Endothelial cell of umbilical vein (primary cell): Measurements from ENCODE around the gene TARM1. TPM values are rescaled to one million over a fixed set of nuclear protein-coding genes. Genes with fewer than 3 reads are reported as not detected.

Experiments
- BruUV-seq: library from RNA; stranded (reverse); fragments of 400-500 nt; replicated peaks from 2 replicates; lab custom pipeline; 2021; lab: Mats Ljungman, UMichigan
- CTCF ChIA-PET: fragments of 300-600, 350-600 bp; sonication (Branson Sonifier 250); formaldehyde crosslinking; loops from one replicate; lab custom pipeline; 2021; ENCODE audit warnings: antibody characterized with exemption, inconsistent platforms; lab: Charles Lee
- POLR2A ChIA-PET: fragments of 300-600, 350-600 bp; sonication (Branson Sonifier 250); formaldehyde crosslinking; loops from one replicate; lab custom pipeline; 2021; ENCODE audit warnings: antibody characterized with exemption, inconsistent platforms; lab: Charles Lee
- DNase-seq: peaks from one replicate; pipeline ENCODE4 v3.0.0-alpha.2; 2011; ENCODE audit warnings: low read depth, low spot score
- FAIRE-seq: peaks from 2 replicates; lab custom pipeline; 2011; peaks lifted over from hg19 to GRCh38; lab: Jason Lieb, UNC
- H2AFZ ChIP-seq: 2 replicates; pipeline ENCODE4 v1.6.0; 2012; ENCODE audit warnings: low read depth, low read length, control low read depth, inconsistent platforms
- H3K27ac ChIP-seq: 2 replicates; pipeline ENCODE4 v1.5.1; 2011; ENCODE audit warnings: low read depth, mild to moderate bottlenecking, control low read depth, low read length, moderate library complexity; ENCODE audit not compliant: insufficient read depth
- H3K27me3 ChIP-seq, 2 experiments: 2 replicates each; pipeline versions ENCODE4 v1.6.0 to v1.6.1; 2011; ENCODE audit warnings: low read length in 2 of 2, mixed read lengths in 1 of 2; ENCODE audit not compliant: control insufficient read depth in 2 of 2, insufficient read depth in 2 of 2
- H3K36me3 ChIP-seq, 2 experiments: 2 replicates in 1 of 2; 3 replicates in 1 of 2; pipeline ENCODE4 v1.5.1; 2011; ENCODE audit warnings: low read length in 2 of 2, mild to moderate bottlenecking in 1 of 2, moderate library complexity in 1 of 2; ENCODE audit not compliant: control insufficient read depth in 2 of 2, insufficient read depth in 2 of 2; ENCODE audit errors: extremely low read depth in 1 of 2
- H3K4me1 ChIP-seq: 3 replicates; pipeline ENCODE4 v1.5.1; 2011; ENCODE audit warnings: mild to moderate bottlenecking, low read length; ENCODE audit not compliant: control insufficient read depth, insufficient read depth; ENCODE audit errors: extremely low read depth
- H3K4me2 ChIP-seq: 2 replicates; pipeline ENCODE4 v1.6.1; 2011; ENCODE audit warnings: low read length, control low read depth, mixed read lengths; ENCODE audit not compliant: insufficient read depth
- H3K4me3 ChIP-seq, 3 experiments: fragments of 200-600 bp in 1 of 3; sonication (generic), shearing (Covaris generic) in 1 of 3; replicated peaks in 1 of 3; 2 replicates each; pipeline ENCODE4 v1.5.1; 2011 to 2016; ENCODE audit warnings: control low read depth in 3 of 3, low read length in 3 of 3, mild to moderate bottlenecking in 2 of 3, inconsistent platforms in 1 of 3, low read depth in 1 of 3, moderate library complexity in 1 of 3; ENCODE audit not compliant: insufficient read depth in 1 of 3
- H3K79me2 ChIP-seq: 2 replicates; pipeline ENCODE4 v1.6.0; 2012; ENCODE audit warnings: low read length, inconsistent platforms; ENCODE audit not compliant: control insufficient read depth, insufficient read depth
- H3K9ac ChIP-seq: replicated peaks from 2 replicates; pipeline ENCODE3; 2011; ENCODE audit warnings: low read length, control low read depth; ENCODE audit not compliant: insufficient read depth; ENCODE audit errors: extremely low read depth
- H3K9me1 ChIP-seq: replicated peaks from 3 replicates; pipeline ENCODE4 v1.6.0; 2011; ENCODE audit warnings: mild to moderate bottlenecking, low read length; ENCODE audit not compliant: control insufficient read depth, insufficient read depth; ENCODE audit errors: extremely low read depth
- H3K9me3 ChIP-seq: replicated peaks from 2 replicates; pipeline ENCODE4 v1.5.1; 2012; ENCODE audit warnings: low read length, inconsistent platforms; ENCODE audit not compliant: control insufficient read depth, insufficient read depth
- H4K20me1 ChIP-seq: replicated peaks from 2 replicates; pipeline ENCODE3; 2011; ENCODE audit warnings: mild to moderate bottlenecking, low read length; ENCODE audit not compliant: control insufficient read depth, insufficient read depth; ENCODE audit errors: extremely low read depth
- EZH2 ChIP-seq: IDR thresholded peaks from 2 replicates; pipeline ENCODE4 v1.6.1; 2012; ENCODE audit warnings: borderline replicate concordance, low read depth, mild to moderate bottlenecking, moderate library complexity, low read length, inconsistent platforms; ENCODE audit not compliant: severe bottlenecking
- FOS ChIP-seq: IDR thresholded peaks from 2 replicates; pipeline ENCODE4 v1.6.1; 2011; ENCODE audit warnings: mild to moderate bottlenecking, low read length, moderate library complexity, borderline replicate concordance; ENCODE audit not compliant: insufficient read depth
- GATA2 ChIP-seq: IDR thresholded peaks from 2 replicates; pipeline ENCODE4 v1.7.0; 2011; ENCODE audit warnings: low read depth, mild to moderate bottlenecking, moderate library complexity, mixed read lengths, low read length; ENCODE audit not compliant: insufficient read length, insufficient read depth
- JUN ChIP-seq: IDR thresholded peaks from 2 replicates; pipeline ENCODE4 v1.6.1; 2011; ENCODE audit warnings: borderline replicate concordance, low read depth; ENCODE audit not compliant: insufficient read length, insufficient read depth
- MAX ChIP-seq: IDR thresholded peaks from 2 replicates; pipeline ENCODE4 v1.6.1; 2011; ENCODE audit not compliant: insufficient read depth, insufficient read length
- MYC ChIP-seq: IDR thresholded peaks from one replicate; pipeline ENCODE4 v1.6.1; 2011; ENCODE audit warnings: mild to moderate bottlenecking, low read depth, low read length
- POLR2A ChIP-seq: IDR thresholded peaks from 2 replicates; pipeline ENCODE4 v1.6.1; 2012; ENCODE audit warnings: low read depth, mild to moderate bottlenecking, control low read depth, low read length
- POLR2AphosphoS5 ChIP-seq: IDR thresholded peaks from 2 replicates; pipeline ENCODE4 v1.6.1; 2012; ENCODE audit warnings: low read depth, mild to moderate bottlenecking, control low read depth, low read length, moderate library complexity; ENCODE audit not compliant: insufficient read depth
- dilution Hi-C: fragments of 300-500 bp; cut with MboI; formaldehyde crosslinking; loops from one replicate; pipeline ENCODE4 v1.15.0; 2019; ENCODE audit warnings: low sequenced_read_pairs; ENCODE audit not compliant: extremely low pct_ligation_motif_present
- intact Hi-C: fragments of 100-400 bp; cut with micrococcal nuclease; formaldehyde crosslinking; loops from one replicate; pipeline ENCODE4 v1.10.0; 2022
- polyA plus RNA-seq, 4 experiments: library from polyadenylated mRNA; depleted of rRNA in 3 of 4; stranded (reverse) in 3 of 4; unstranded in 1 of 4; fragments of >200 nt; gene quantifications; 2 replicates each; pipeline versions ENCODE4 v1.2.1 to v1.2.3, GENCODE V29; 2011 to 2012; ENCODE audit warnings: missing spikeins in 1 of 4
- total RNA-seq: library from RNA; stranded (reverse); gene quantifications from 2 replicates; pipeline ENCODE4 v1.2.3, GENCODE V29; 2021
- TF ChIP-seq, protein P1 (sequence below), 2 donors: IDR thresholded peaks; 1 replicate in 1 of 2; 2 replicates in 1 of 2; pipeline ENCODE4 v1.5.1; 2011; ENCODE audit warnings: low read length in 2 of 2, mild to moderate bottlenecking in 2 of 2, moderate library complexity in 2 of 2, control low read depth in 1 of 2, inconsistent platforms in 1 of 2, low read depth in 1 of 2; ENCODE audit not compliant: insufficient read depth in 1 of 2; ENCODE audit errors: extremely low read depth in 1 of 2

Gene TARM1
- total and polyA plus RNA-seq, 2 donors (not counting 3 experiments of a cell fraction or from before 2014, with no cell fraction given), result not detected

DNA sequence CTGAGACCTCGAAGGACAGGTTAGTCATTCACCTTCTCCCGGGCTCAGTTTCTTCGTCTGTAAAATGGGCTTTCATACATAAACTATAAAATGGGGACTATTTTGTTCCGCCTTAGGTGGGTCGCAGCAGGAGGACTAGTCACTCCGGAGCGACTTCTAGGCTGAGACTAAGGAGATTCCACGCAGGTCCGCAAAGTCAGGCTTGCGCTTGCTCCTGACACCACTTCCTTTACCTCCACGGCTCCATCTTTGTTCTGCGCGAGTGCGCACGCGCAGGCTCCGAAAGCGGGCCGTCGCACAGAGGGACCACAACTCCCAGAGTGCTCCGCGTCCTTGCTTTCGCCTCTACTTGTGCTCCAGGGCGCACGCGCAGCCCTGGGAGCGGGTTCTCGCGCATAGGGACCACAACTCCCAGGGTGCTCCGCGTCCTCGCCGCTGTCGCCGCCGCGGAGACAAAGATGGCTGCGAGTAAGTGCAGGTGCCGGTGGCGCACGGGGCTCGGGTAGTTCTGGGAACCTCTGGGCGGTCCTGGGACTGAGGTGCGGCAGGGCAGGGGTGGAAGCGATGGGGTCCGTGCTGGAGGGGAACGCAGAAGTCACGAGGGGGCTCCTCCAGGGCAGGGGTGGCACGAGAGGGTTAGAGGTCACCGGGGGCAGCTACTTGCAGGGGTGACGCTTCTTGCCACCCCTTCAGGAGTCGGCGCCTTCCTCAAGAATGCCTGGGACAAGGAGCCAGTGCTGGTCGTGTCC, 21.4 kb upstream of the TARM1 start, which contains the start of gene NDUFA3:
NDUFA3 (plus strand) TSS at position 435 of the 749 bp plus-strand sequence; CDS start at position 459, 24 bp downstream.
- FAIRE-seq (peak; percentile 97), DNase-seq (peak; percentile 99)
- H3K9me1 ChIP-seq, result no peaks in the 10 kb centered on the region
- peak within 1 kb of the TSS; percentile 65 for H2AFZ ChIP-seq
- ChIA-PET POLR2A (no interaction called here), CTCF (no interaction called here)
- TF ChIP-seq GATA2 (no peak), POLR2A (peak; percentile 87), MYC (peak; percentile 11), EZH2 (no peak), JUN (no peak), POLR2AphosphoS5 (peak; percentile 76), FOS (no peak), MAX (no peak)
- TF ChIP-seq, protein P1, sequence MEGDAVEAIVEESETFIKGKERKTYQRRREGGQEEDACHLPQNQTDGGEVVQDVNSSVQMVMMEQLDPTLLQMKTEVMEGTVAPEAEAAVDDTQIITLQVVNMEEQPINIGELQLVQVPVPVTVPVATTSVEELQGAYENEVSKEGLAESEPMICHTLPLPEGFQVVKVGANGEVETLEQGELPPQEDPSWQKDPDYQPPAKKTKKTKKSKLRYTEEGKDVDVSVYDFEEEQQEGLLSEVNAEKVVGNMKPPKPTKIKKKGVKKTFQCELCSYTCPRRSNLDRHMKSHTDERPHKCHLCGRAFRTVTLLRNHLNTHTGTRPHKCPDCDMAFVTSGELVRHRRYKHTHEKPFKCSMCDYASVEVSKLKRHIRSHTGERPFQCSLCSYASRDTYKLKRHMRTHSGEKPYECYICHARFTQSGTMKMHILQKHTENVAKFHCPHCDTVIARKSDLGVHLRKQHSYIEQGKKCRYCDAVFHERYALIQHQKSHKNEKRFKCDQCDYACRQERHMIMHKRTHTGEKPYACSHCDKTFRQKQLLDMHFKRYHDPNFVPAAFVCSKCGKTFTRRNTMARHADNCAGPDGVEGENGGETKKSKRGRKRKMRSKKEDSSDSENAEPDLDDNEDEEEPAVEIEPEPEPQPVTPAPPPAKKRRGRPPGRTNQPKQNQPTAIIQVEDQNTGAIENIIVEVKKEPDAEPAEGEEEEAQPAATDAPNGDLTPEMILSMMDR (IDR thresholded peaks at IDR 0.05; ENCODE audit: extremely low read depth in 1 of 2, insufficient read depth in 1 of 2, low read depth in 1 of 2, low read length in 2 of 2), result no peak
- no TSS peak for BruUV-seq
- H3K27me3 ChIP-seq, result no peaks in the 10 kb centered on the region
- no peak within 1 kb of the TSS for H3K27ac ChIP-seq
- peaks cover 8% of the 10 kb centered on the region for H3K79me2 ChIP-seq
- no peaks in the 10 kb centered on the region for H3K4me1 ChIP-seq
- dilution Hi-C loops (no loop called here), intact Hi-C loops (loop anchor here (1.0 to 2.0 kb wide), 4 partner anchors 13 to 260 kb away; partner anchors contain the start of genes CNOT3, PRPF31 and TFPT)
- H3K36me3 ChIP-seq, result peaks cover 0 to 16% of the 10 kb centered on the region in 2 experiments
- H3K9me3 ChIP-seq, result no peaks in the 10 kb centered on the region
- H3K9ac ChIP-seq, result peak within 1 kb of the TSS; percentile 57
- peak within 1 kb of the TSS; percentile 85 for H3K4me2 ChIP-seq
- no peaks in the 10 kb centered on the region for H4K20me1 ChIP-seq
- peak within 1 kb of the TSS; percentile 15 to 97 (median 57) for H3K4me3 ChIP-seq
